GM12878 (cell line): ENCODE measurements around the gene RNF25. TPM values are rescaled to one million over a fixed set of nuclear protein-coding genes. Genes with fewer than 3 reads are reported as not detected.

Experiments used
- ATAC-seq: fragments of 200-7000 bp; cut with Tn5 transposase; 3 replicates; pipeline ENCODE4 v1.9.1; 2020; ENCODE audit warnings: mild to moderate bottlenecking, moderate library complexity
- BruUV-seq: library from RNA; stranded (reverse); fragments of 400-500 nt; replicated peaks from 2 replicates; lab custom pipeline; 2021; lab: Mats Ljungman, UMichigan
- CTCF ChIA-PET: fragments of 300-600 bp; sonication (Branson Sonifier 250); formaldehyde crosslinking; extraction: SDS; loops from one replicate; lab custom pipeline; 2021; ENCODE audit warnings: inconsistent platforms; lab: Yijun Ruan, JAX
- POLR2A ChIA-PET: fragments of 350-600 bp; formaldehyde crosslinking; extraction: SDS; loops from one replicate; lab custom pipeline; 2021; ENCODE audit warnings: inconsistent platforms; lab: Charles Lee
- RAD21 ChIA-PET: fragments of 300-600 bp; sonication (Branson Sonifier 250); formaldehyde crosslinking; loops from one replicate; lab custom pipeline; 2023; ENCODE audit warnings: antibody characterized with exemption; ENCODE audit not compliant: unreplicated experiment; lab: Charles Lee
- SMC1A ChIA-PET: fragments of 300-600 bp; sonication (Branson Sonifier 250); formaldehyde crosslinking; loops from one replicate; lab custom pipeline; 2023; ENCODE audit not compliant: unreplicated experiment, uncharacterized antibody; lab: Charles Lee
- DNase-seq: peaks from one replicate; pipeline ENCODE4 v3.0.0-alpha.2; 2011; ENCODE audit warnings: low read depth, low spot score
- FAIRE-seq: peaks from 3 replicates; lab custom pipeline; 2011; peaks lifted over from hg19 to GRCh38; lab: Jason Lieb, UNC
- H2AFZ ChIP-seq: 2 replicates; pipeline ENCODE4 v1.6.0; 2011; ENCODE audit warnings: low read depth, low read length, control low read depth; ENCODE audit not compliant: control insufficient read depth
- H3K27ac ChIP-seq: 2 replicates; pipeline ENCODE4 v1.5.1; 2011; ENCODE audit warnings: control low read depth; ENCODE audit not compliant: control insufficient read depth, insufficient read depth
- H3K27me3 ChIP-seq, 2 experiments: replicated peaks in 1 of 2; 2 replicates each; pipeline versions ENCODE4 v1.6.0 to v1.6.1; 2011; ENCODE audit warnings: low read length in 1 of 2; ENCODE audit not compliant: control insufficient read depth in 2 of 2, insufficient read depth in 2 of 2
- H3K36me3 ChIP-seq, 2 experiments: 2 replicates each; pipeline ENCODE4 v1.5.1; 2011; ENCODE audit warnings: low read length in 1 of 2; ENCODE audit not compliant: control insufficient read depth in 2 of 2, insufficient read depth in 2 of 2
- H3K4me1 ChIP-seq: 2 replicates; pipeline ENCODE4 v1.6.1; 2011; ENCODE audit warnings: mild to moderate bottlenecking, low read length, moderate library complexity, mixed read lengths; ENCODE audit not compliant: control insufficient read depth, insufficient read depth
- H3K4me2 ChIP-seq: 2 replicates; pipeline ENCODE4 v1.6.0; 2011; ENCODE audit warnings: control low read depth; ENCODE audit not compliant: control insufficient read depth, insufficient read depth
- H3K4me3 ChIP-seq: fragments of 200-600 bp; sonication (generic); 2 replicates; pipeline ENCODE4 v1.5.1; 2016
- H3K79me2 ChIP-seq: 2 replicates; pipeline ENCODE4 v1.6.0; 2011; ENCODE audit warnings: low read length; ENCODE audit not compliant: control insufficient read depth, insufficient read depth
- H3K9ac ChIP-seq: 2 replicates; pipeline ENCODE4 v1.8.0; 2011; ENCODE audit warnings: low read length, control low read depth, mixed read lengths; ENCODE audit not compliant: control insufficient read depth, insufficient read depth
- H3K9me3 ChIP-seq: replicated peaks from 3 replicates; pipeline ENCODE4 v1.5.1; 2011; ENCODE audit warnings: mild to moderate bottlenecking, low read length; ENCODE audit not compliant: control insufficient read depth, insufficient read depth
- H4K20me1 ChIP-seq: 2 replicates; pipeline ENCODE4 v1.6.0; 2011; ENCODE audit not compliant: control insufficient read depth, insufficient read depth
- BHLHE40 ChIP-seq, 2 experiments: fragments of 450-650 bp in 1 of 2; IDR thresholded peaks; 2 replicates each; pipeline ENCODE4 v1.6.1; 2011 to 2017; ENCODE audit warnings: low read depth in 2 of 2, borderline replicate concordance in 1 of 2, improper control_type of control experiment in 1 of 2, low read length in 1 of 2, mild to moderate bottlenecking in 1 of 2
- MXI1 ChIP-seq: fragments of 150-350 bp; IDR thresholded peaks from 2 replicates; pipeline ENCODE4 v1.6.1; 2011; ENCODE audit warnings: low read depth, mild to moderate bottlenecking, inconsistent platforms, low read length, improper control_type of control experiment
- PML ChIP-seq: IDR thresholded peaks from 2 replicates; pipeline ENCODE4 v1.6.1; 2012; ENCODE audit warnings: low read length, inconsistent platforms
- TBL1XR1 ChIP-seq: IDR thresholded peaks from 2 replicates; pipeline ENCODE4 v1.6.1; 2012; ENCODE audit warnings: low read depth, low read length, improper control_type of control experiment
- ZNF274 ChIP-seq: IDR thresholded peaks from one replicate; pipeline ENCODE4 v1.8.0; 2011; ENCODE audit not compliant: insufficient read length, insufficient read depth
- WGBS: methylation state at CpG from one replicate; pipeline ENCODE4 v1.1.6; 2016; ENCODE audit warnings: low lambda C conversion rate; ENCODE audit not compliant: insufficient replicate concordance, insufficient coverage; ENCODE audit errors: missing lambda C conversion rate; 5-methylcytosine and 5-hydroxymethylcytosine counted together
- in situ Hi-C: fragments of 300-500 bp; cut with MboI; formaldehyde crosslinking; loops from 9 replicates; pipeline ENCODE4 v1.14.3; 2018; ENCODE audit warnings: mixed read lengths
- intact Hi-C: fragments of 100-400 bp; cut with micrococcal nuclease; formaldehyde crosslinking; loops from one replicate; pipeline ENCODE4 v1.14.2; 2022; ENCODE audit not compliant: unreplicated experiment
- polyA plus RNA-seq, 11 experiments: library from polyadenylated mRNA; depleted of rRNA in 4 of 11; unstranded in 6 of 11; stranded (reverse) in 5 of 11; fragments of >200 nt; fragmentation: Nextera tagmentation in 4 of 11; fragmentation: Illumina TruSeq in 1 of 11; extraction: Ambion mirVana in 4 of 11; extraction: Trizol in 1 of 11; gene quantifications; 1 replicate in 1 of 11; 2 replicates in 10 of 11; pipeline versions ENCODE4 v1.2.1 to v1.2.3, GENCODE V29; 2011 to 2016; ENCODE audit warnings: inconsistent platforms in 2 of 11, missing spikeins in 2 of 11, low read depth in 1 of 11
- total RNA-seq, 4 experiments: library from RNA; depleted of rRNA in 3 of 4; stranded (reverse); fragments of >200 nt in 3 of 4; fragmentation: Illumina TruSeq in 1 of 4; extraction: Trizol in 1 of 4; gene quantifications; 2 replicates each; pipeline versions ENCODE4 v1.2.1 to v1.2.3, GENCODE V29; 2013 to 2021
- TF ChIP-seq, protein P1 (sequence below): IDR thresholded peaks from 2 replicates; pipeline ENCODE4 v1.6.1; 2011; ENCODE audit warnings: borderline replicate concordance, low read depth, mild to moderate bottlenecking, moderate library complexity, low read length; ENCODE audit not compliant: insufficient read depth, poor library complexity, severe bottlenecking
- TF ChIP-seq, protein P2 (sequence below): fragments of 450-650 bp; IDR thresholded peaks from 2 replicates; pipeline ENCODE4 v1.6.1; 2017; ENCODE audit warnings: borderline replicate concordance

RNF25 gene
- total and polyA plus RNA-seq, 10 of the 15 experiments (the other 5 are each of a cell fraction or from before 2014, with no cell fraction given): 1.3 to 70.4 (median 28.4) TPM

DNA sequence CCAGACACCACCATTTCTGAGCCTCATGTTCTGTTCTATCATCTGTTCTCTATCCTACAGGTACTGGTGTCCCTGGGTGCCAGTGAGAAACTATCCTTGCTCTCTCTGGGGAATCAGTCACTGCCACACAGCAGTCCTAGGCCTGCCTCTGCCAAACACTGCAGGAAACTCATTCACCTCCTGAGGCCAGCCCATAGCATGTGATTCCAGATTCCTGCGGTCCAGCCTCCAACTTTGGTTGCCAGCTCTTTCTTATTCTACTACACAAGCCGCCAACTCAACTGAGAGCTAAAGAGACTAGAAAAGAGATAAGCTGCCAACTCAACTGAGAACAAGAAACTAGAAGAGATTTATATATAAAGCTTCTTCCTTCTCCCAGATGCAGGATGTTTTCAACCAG, 30.0 kb upstream of the RNF25 start:
- Histone ChIP-seq H3K9me3 (no peaks in the 10 kb centered on the region), H3K27me3 (no peaks in the 10 kb centered on the region), H2AFZ (no peak overlapping the region), H4K20me1 (no peaks in the 10 kb centered on the region), H3K36me3 (peaks cover 0 to 2% of the 10 kb centered on the region in 2 experiments; a peak in 1 of 4 replicates), H3K79me2 (no peaks in the 10 kb centered on the region), H3K4me2 (no peak overlapping the region), H3K9ac (no peak overlapping the region), H3K4me1 (no peaks in the 10 kb centered on the region), H3K4me3 (no peak overlapping the region), H3K27ac (no peak overlapping the region)
- intact Hi-C loops (no loop called here), in situ Hi-C loops (no loop called here)
- CTCF ChIA-PET: no interaction called here
- FAIRE-seq (no peak), ATAC-seq (no peak), DNase-seq (no peak)
- SMC1A ChIA-PET: interaction anchor here (0.7 to 1.2 kb wide), 3 partner anchors 9 to 44 kb away, joined by 3 to 4 read pairs (median 3); partner anchors contain the start of gene TTLL4
- 95% methylated on average over 2 of the region's 2 CpGs for WGBS
- RAD21 ChIA-PET: no interaction called here
- no TSS peak for BruUV-seq
- TF ChIP-seq, protein P1, sequence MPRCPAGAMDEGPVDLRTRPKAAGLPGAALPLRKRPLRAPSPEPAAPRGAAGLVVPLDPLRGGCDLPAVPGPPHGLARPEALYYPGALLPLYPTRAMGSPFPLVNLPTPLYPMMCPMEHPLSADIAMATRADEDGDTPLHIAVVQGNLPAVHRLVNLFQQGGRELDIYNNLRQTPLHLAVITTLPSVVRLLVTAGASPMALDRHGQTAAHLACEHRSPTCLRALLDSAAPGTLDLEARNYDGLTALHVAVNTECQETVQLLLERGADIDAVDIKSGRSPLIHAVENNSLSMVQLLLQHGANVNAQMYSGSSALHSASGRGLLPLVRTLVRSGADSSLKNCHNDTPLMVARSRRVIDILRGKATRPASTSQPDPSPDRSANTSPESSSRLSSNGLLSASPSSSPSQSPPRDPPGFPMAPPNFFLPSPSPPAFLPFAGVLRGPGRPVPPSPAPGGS: no peak
- TF ChIP-seq MXI1 (no peak), BHLHE40 (IDR thresholded peaks at IDR 0.05; ENCODE audit: borderline replicate concordance in 1 of 2, low read depth in 2 of 2, low read length in 1 of 2) (no peak), PML (no peak)
- POLR2A ChIA-PET: no interaction called here

DNA sequence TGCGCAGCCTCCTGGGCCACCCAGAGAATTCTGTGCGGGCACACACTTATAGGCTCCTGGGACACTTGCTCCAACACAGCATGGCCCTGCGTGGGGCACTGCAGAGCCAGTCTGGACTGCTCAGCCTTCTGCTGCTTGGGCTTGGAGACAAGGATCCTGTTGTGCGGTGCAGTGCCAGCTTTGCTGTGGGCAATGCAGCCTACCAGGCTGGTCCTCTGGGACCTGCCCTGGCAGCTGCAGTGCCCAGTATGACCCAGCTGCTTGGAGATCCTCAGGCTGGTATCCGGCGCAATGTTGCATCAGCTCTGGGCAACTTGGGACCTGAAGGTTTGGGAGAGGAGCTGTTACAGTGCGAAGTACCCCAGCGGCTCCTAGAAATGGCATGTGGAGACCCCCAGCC, 27.1 kb upstream of the RNF25 start:
- RAD21 ChIA-PET: no interaction called here
- no peaks in the 10 kb centered on the region for H3K79me2 ChIP-seq
- no peaks in the 10 kb centered on the region for H4K20me1 ChIP-seq
- CTCF ChIA-PET: no interaction called here
- H3K27me3 ChIP-seq: no peaks in the 10 kb centered on the region
- no peak overlapping the region for H2AFZ ChIP-seq
- no peak overlapping the region for H3K27ac ChIP-seq
- peaks cover 0 to 2% of the 10 kb centered on the region in 2 experiments; a peak in 1 of 4 replicates for H3K36me3 ChIP-seq
- 95% methylated on average over 8 of the region's 8 CpGs for WGBS
- FAIRE-seq: no peak
- POLR2A ChIA-PET: no interaction called here
- no peak overlapping the region for H3K4me3 ChIP-seq
- H3K9ac ChIP-seq: no peak overlapping the region
- no TSS peak for BruUV-seq
- H3K4me1 ChIP-seq: no peaks in the 10 kb centered on the region
- in situ Hi-C loops (no loop called here), intact Hi-C loops (no loop called here)
- no peak for DNase-seq
- H3K4me2 ChIP-seq: no peak overlapping the region
- H3K9me3 ChIP-seq: no peaks in the 10 kb centered on the region
- ATAC-seq: no peak
- no peak for TF ChIP-seq TBL1XR1
- TF ChIP-seq, protein P2, sequence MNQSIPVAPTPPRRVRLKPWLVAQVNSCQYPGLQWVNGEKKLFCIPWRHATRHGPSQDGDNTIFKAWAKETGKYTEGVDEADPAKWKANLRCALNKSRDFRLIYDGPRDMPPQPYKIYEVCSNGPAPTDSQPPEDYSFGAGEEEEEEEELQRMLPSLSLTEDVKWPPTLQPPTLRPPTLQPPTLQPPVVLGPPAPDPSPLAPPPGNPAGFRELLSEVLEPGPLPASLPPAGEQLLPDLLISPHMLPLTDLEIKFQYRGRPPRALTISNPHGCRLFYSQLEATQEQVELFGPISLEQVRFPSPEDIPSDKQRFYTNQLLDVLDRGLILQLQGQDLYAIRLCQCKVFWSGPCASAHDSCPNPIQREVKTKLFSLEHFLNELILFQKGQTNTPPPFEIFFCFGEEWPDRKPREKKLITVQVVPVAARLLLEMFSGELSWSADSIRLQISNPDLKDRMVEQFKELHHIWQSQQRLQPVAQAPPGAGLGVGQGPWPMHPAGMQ: no peak
- TF ChIP-seq ZNF274: no peak
- TF ChIP-seq, protein P1: no peak
- SMC1A ChIA-PET: interaction anchor here (1.3 kb wide), 1 partner anchor 149 kb away, joined by 3 read pairs; no protein-coding TSS in a partner anchor
